Eye (tissue), 1 donor: ENCODE results near the gene PIGBOS1.
"Not testable (repeated sequence)": the region's sequence is repeated elsewhere in the genome, so short reads cannot be mapped to it uniquely, and the experiment has no call there.

ENCODE experiments used
- DNase-seq: peaks from one replicate; pipeline ENCODE4 v3.0.0-alpha.2; 2015

PIGBOS1 gene, protein sequence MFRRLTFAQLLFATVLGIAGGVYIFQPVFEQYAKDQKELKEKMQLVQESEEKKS

DNA sequence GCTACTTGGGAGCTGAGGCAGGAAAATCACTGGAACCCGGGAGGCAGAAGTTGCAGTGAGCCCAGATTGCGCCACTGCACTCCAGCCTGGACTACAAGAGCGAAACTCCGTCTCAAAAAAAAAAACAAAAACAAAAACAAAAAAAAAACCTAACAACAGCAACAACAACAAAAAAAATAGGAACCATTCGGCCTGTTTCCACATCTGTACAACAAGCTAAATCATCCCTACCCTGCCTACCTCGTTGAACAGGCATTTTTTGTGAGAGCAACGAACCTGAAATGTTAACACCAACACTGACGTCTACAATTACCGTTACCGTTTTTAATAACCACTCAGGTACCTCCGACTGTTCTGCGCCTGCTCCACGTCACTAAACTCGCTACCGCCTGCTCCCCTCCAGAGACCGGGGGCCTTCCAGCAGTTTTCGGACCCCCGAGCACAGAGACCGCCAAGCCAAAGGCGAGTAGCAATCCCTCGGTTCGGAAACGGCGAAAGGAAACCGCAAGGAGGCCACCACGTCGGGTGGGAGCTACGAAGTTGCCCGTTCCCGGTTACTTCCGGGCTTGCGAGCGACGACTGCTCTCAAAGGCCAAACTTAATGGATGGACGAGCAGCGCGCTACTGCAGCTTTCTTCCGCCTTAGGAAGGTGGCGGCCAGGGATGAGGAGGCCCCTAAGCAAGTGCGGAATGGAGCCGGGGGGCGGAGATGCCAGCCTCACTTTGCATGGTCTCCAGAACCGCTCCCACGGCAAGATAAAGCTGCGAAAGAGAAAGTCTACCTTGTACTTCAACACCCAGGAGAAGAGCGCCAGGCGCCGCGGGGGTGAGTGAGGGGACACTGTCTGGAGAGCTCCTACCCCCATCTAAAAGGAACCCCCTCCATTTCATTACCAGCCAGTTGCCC lies at the start of gene PIGBOS1, which contains the start of gene PIGB:
TSS of gene PIGBOS1 (minus strand) at position 536 of the 907 bp plus-strand sequence. CDS start 1,331 bp downstream, outside the sequence.
TSS of gene PIGB (plus strand) at position 635 of the 907 bp plus-strand sequence. CDS start at position 664, 29 bp downstream.
- peak; percentile 95 for DNase-seq

DNA sequence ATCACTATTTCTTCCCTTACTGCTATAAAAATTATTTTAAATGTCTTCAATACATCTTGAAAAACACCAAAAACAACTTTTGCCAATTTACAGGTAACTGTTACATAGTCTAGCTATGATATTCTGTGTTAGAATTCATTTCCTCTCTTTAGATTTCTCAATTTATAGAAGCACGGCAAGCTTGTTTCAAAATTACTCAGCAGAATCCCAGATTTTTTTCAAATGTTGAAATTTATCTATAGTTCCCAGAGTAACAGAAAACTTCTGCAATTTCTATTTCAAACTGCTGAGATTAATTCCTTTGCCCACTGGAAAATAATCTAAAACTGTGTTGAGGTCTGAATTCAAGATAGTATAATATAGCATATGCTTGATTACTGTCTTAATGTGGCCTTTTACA lies 48.1 kb upstream of the PIGBOS1 start:
- DNase-seq, result no peak

DNA sequence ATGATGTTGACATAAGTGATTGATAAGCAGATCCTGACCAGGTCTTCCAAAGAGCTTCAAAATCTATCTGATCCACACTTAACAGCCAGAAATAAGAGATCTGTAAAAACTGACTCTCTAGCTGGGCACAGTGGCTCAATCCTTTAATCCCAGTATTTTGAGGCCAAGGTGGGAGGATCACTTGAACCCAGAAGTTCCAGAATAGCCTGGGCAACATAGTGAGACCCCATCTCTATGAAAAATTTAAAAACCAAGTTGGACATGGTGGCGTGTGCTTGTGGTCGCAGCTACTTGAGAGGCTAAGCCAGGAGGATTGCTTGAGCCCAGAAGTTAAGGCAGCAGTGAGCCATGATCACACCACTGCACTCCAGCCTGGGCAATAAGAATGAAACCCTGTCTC lies 43.7 kb upstream of the PIGBOS1 start:
- DNase-seq, result no peak

DNA sequence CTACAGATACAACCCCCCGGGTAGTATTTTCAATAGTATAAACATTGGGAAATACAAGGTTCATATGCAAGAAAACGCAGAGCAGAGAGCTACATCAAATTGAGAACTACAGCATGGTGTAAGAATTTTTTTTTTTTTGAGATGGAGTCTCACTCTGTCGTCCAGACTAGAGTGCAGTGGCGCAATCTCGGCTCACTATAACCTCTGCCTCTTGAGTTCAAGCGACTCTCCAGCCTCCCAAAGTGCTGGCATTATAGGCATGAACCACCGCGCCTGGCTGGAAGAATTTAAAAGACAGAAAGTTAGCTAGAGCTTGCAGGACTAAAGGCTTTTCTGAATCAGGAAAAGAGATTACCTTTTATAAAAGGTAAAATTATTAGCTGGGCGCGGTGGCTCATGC lies 42.1 kb upstream of the PIGBOS1 start:
- no peak for DNase-seq

DNA sequence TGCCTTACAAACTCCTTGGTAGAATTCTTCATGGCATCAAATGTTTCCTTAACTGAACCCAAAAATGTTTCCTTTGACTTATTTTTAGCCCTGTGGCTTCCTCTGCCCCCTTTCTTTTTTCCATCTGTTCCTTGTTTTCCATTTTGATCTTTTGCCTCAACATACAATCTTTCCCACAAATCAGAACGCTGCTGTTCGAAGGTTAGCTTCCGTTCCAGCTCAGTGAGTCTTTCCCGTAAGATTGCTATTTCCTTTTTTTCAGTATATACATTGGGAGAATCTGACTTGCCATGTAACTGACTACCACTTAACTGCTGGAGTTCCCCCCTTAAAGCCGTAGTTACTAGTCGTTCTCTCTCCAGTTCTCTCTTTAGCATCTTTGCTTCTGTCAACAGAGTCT lies 41.3 kb upstream of the PIGBOS1 start:
- no peak for DNase-seq

DNA sequence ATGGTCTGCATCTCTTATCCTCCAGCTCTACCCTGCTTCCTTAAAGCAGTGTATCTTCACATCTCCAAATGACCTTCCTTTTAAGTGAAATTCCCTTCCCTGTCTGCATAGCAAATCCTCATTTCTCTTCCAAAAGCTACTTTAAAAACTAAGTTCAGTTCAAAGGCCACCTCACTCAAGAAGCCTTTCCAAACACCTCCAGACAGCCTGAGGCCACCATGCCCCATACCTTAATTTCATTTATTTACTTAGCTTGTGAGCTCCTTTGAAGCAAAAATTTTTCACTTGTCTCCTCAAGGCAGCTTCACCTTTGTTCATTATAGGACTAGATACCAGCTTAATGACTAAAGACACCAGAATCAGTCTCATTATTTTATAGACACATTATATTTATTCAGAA lies 39.5 kb upstream of the PIGBOS1 start:
- DNase-seq, result no peak

DNA sequence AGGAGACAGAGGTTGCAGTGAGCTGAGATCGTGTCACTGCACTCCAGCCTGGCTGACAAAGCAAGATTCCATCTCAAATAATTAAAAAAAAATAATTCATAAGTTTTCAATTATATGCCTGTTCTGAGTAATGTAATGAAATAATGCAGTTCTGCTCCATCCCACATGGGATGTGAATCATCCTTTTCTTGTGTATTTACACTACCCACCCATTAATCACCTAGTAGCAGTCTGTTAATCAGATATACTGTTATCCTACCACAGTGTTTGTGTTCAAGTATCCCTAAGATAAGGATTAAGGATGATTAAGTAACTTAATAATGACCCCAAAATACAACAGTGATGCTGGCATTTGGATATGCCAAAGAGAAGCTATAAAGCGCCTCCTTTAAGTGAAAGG lies 38.9 kb upstream of the PIGBOS1 start:
- no peak for DNase-seq

DNA sequence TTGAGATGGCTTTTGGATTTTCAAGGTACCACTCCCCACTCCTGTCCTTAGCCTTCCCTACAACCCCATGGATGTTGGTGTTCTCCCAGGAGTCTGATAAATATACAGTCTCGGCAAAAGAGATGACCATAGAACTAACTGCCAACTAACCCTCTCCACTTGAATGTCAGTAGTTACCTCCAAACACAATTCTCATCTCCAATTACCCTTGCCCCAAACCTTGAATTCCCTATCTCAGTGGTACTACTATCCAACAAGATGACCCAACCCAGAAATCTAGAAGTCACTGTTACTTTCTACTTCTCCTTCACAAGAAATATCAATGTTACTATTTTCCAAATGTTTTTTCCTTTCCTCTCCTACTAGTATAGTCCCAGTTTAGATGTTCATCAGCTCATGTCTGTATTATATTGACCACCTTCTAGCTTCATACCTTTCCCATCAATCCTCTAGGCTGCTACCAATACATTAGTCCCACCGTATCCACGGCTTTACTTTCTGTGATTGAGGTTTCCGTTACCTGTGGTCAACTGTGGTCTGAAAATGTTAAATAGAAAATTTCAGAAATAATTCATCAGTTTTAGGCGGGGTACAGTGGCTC lies 38.2 kb upstream of the PIGBOS1 start:
- no peak for DNase-seq

DNA sequence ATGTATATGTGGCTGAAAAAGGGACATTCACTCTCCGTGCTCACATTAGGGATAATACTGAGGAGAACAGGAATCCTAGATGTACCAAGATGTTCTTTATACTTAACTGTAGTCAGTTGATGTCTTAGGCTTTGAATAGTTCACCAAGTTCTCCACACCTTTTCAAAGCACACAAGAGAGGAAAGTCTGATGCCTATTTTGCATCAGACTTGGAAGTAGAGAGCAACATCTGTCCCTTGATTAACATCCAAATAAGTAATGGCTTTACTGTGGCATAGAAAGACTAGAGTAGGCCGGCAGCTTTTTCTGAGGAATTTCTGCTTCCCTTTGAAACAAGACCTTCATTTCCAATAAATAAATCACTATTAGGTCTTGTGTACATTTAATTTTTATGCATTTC lies 34.1 kb upstream of the PIGBOS1 start:
- DNase-seq, result no peak

DNA sequence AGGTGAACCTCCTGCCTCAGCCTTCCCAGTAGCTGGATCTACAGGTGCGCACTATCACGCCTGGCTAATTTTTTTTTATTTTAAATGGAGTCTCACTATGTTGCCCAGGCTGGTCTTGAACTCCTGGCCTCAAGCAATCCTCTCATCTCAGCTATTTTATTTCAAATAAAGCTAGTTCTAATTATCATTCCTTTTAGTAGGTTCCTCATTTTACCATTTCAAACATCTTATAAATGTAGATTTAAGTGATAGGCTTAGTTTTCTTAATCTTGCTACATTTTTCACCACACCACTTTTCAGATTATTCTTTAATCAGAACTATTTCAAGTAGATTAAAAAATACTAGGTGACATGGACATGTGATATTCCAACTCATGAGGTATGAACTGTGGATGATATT lies 30.4 kb upstream of the PIGBOS1 start:
- DNase-seq, result no peak

DNA sequence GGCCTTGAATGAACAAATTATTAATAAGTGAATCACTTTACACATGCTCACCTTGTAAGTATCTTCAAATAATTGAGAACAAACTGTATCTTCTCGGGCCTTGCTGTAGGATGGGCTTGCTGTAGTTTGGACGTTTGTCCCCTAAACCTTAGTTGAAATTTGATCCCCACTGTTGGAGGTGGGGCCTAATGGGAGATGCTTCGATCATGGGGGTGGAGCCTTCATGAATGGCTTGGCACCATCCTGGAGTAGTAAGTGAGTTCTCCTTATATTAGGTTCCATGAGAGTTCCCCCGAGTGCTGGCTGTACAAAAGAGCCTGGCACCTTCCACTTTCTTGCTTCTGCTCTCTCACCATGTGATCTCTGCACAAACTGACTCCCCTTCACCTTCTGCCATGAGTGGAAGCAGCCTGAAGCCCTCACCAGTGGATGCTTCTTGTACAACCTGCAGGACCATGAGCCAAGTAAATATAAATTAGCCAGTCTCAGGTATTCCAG lies 29.4 kb upstream of the PIGBOS1 start:
- no peak for DNase-seq

DNA sequence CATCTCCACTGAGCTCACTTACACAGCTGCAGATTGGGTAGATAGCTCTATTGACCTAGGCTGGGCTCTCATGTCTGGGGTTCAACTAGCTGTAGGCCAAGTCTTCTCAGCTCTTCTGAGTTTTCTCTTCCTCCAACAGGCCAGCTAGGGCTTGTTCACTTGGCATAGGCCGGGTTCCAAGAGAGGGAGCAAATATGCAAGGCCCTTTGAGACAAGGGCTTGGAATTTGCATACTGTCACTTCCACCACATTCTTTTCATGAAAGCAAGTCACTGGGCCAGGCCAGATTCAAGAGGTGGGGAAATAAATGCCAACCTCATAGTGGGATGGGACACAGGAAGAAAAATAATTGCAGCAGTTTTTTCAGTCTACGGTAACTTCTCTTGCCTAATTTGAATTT lies 25.3 kb upstream of the PIGBOS1 start:
- no peak for DNase-seq

DNA sequence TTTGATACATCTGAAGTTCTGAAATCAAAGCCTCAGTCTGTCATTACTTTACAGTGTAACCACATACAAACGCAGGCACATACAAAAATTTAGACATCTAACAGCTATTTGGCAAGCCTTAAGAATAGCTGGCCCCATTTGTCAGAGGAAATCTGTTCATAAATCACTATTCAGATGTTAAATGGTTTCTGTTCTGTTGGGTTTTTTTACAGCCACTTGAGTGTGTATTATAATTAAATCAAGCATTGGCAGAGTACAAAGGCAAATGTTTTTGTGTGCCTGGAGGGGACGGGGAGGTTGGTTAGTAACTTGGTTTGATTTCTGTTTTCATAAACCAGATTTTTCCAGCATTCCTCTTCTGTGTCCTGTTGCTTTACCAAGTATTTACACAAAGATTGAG lies 24.2 kb upstream of the PIGBOS1 start:
- DNase-seq, result no peak

DNA sequence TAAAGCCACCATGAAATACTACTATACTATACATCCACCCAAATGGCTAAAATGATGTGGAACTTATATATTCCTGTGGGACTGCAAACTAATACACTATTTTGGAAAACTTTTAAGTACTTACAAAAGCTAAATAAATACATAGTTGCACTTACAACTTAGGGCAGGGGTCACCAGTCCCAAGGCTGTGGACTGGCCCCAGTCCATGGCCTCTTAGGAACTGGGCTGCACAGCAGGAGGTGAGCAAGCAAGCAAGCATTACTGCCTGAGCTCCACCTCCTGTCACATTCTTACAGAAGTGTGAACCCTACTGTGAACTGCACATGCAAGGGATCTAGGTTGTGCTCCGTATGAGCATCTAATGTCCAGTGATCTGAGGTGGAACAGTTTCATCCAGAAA lies 18.2 kb upstream of the PIGBOS1 start:
- DNase-seq, result no peak

DNA sequence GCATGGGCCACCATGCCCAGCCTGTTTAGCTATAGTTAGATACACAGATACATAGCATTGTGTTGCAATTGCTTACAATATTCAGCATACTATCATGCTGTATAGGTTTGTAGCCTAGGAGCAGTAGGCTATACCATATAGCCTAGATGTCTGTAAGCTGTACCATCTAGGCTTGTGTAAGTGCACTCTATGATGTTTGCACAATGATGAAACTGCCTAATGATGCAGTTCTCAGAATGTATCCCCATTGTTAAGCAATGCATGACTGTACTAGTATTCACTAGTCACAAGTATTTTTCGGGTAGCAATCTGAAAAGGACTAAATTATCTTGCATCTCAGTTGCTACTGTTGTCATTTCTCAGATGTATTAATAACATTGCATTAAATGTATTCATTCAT lies 16.1 kb upstream of the PIGBOS1 start:
- DNase-seq, result no peak

DNA sequence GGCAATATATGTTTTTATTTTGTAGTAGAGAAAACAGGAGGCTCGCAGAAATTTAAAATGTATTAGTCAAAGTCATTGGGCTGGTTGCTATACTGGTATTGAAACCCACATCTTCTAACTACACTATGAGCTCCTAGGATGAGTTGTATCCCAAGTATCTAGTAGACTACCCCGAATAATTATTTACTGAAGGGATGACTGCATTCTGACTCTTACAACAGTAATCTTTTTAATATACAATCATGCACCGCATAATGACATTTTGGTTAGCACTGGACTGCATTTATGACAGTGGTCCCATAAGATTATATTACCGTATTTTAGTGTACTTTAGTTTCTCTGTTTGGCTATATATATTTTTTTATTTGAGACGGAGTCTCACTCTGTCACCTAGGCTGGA lies 15.4 kb upstream of the PIGBOS1 start:
- DNase-seq, result no peak

DNA sequence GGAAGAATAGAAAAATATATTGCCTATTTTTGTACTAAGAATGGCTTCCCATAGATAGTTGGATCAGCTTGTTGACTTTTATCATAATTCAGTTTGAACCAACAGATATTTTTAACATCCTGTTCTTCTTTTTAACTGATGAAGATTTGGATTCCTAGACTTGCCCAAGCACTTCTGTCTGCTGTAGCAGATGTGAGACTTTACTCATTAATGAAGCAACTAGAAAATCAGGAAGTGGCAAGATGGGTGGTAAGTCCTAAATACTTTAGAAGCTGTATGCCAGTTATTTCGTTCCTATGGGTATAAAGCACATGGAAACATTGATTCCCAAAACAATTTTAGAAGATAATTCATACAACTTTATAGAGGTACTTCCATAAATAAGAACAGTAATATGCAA lies 8.5 kb upstream of the PIGBOS1 start:
- no peak for DNase-seq

DNA sequence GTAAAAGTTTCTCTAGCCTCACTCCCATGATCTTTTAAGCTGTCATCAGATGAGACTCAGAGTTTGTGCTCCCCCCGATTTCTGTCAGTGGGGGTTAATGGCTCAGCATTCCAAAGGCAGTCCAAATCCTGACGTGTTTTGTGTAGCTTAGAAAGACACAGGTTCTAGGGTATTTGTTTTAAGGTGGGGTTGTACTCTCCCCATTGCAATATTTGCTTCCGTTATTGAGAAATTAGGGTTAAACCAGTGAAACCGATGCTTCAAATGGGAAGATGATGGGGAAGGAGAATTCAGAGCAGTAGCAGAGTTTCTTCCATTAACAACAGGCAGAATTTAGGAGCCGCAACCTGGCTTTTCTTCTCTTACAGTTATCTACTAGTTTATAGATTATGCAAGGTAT lies 3.5 kb upstream of the PIGBOS1 start:
- DNase-seq, result no peak

DNA sequence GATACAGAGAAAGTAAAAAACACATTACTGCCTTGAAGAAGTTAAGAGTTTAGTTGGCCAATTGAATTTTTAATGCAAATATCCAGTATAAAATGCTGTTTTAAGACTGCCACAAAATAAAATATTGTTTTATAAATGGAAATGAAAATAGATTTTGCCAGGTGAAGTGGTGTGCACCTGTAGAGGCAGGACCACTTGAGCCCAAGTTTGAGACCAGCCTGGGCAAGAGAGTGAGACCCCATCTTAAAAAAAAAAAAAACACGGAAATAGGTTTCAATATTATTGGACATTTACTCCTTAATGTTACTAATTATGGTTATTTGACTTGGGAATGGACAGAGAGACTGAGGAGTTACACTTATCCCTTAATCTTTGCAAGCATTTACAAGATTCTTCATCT lies 2.0 kb upstream of the PIGBOS1 start:
- DNase-seq, result no peak

DNA sequence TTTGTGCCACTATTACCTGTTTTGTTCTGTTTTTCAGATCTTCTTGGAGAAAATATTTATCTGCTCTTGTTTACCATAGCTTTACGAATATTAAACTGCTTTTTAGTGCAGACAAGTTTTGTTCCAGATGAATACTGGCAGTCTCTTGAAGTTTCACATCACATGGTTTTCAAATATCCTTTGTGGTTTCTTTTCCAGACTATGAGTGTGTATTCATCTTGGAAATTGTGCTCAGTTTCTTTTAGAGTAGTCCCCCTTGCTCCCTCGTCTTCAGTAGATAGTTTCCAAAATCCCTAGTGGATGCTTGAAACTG lies 1.3 kb upstream of the PIGBOS1 start:
- no peak for DNase-seq

DNA sequence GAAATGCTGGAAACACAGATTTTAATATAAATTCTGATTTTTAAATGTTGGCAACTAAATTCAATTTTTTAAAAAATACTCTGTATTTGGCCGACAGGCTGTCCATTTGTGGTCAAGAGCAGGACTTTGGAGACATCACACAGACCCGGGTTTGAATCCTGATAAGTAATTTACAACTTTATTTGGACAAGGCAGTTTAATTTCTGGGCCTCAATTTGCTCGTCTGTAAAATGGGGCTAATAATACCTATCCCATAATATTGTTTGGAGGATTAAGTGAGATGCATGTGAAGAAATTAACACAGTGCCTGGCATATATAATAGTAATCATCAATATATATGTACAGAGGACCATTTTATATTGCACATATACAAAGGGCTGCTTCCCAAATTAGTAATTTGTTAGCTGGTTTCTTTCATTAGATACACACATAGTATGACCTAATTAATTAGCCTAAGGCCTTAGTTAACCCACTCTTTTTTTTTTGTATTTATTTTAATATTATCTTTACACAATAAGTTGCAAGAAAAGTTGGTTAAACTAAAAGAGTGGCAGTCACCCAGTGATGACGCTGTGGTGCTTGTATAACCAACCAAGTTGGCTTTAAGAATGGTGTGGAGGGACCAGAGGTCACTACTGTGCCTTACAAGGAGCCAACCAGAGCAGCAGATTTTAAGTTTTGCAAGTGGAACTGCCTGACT lies 764 bp upstream of the PIGBOS1 start:
- no peak for DNase-seq

DNA sequence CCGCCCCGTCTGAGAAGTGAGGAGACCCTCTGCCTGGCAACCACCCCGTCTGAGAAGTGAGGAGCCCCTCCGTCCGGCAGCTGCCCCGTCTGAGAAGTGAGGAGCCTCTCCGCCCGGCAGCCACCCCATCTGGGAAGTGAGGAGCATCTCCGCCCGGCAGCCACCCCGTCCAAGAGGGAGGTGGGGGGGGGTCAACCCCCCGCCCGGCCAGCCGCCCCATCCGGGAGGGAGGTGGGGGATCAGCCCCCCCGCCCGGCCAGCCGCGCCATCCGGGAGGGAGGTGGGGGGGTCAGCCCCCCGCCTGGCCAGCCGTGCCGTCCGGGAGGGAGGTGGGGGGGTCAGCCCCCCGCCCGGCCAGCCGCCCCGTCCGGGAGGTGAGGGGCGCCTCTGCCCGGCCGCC lies 16.1 kb downstream of the PIGBOS1 start:
- not testable (repeated sequence) for DNase-seq

DNA sequence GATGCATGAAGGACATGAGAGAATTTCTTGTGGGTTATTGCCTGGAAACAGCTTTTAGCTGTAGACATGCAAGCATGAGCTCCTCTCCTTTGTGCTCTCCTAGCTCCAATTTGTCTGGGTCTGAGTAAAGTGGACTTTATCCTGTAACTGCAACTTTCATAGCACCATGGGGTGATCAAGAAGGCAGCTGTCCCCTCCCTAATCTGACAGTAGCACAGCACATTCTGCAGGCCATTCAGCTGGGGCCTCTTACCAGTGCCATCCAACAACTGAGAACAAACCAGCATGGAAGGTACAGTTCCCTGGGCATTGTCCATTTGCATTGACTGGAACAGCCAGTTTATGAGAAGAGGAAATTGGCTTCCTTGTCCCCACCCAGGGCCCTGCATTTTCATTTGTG lies 21.6 kb downstream of the PIGBOS1 start:
- DNase-seq, result no peak
